ENCODE results near the gene HOXB2. TPM values are rescaled to one million over a fixed set of nuclear protein-coding genes. Genes with fewer than 3 reads are reported as not detected.

The HOXB2 gene
- total RNA-seq, 1 donor: 9.0 TPM

GRCh38 chr17:48578616-48579470 lies 33.9 kb upstream of the HOXB2 start:
- peak; percentile 54 for DNase-seq (ENCODE audit: low read depth)
- TF ChIP-seq CTCF (IDR thresholded peaks at IDR 0.05; ENCODE audit: insufficient read depth, low read length): no peak
- H3K4me3 ChIP-seq (ENCODE audit: low read depth, low read length): peak overlapping the region; percentile 77

GRCh38 chr17:48577946-48578615 lies 33.2 kb upstream of the HOXB2 start, which contains the start of gene HOXB4:
Gene HOXB4, minus strand, starts transcription at chr17:48578350. Its CDS starts 31 bp downstream, at chr17:48578319.
- TF ChIP-seq CTCF (IDR thresholded peaks at IDR 0.05; ENCODE audit: insufficient read depth, low read length): no peak
- H3K4me3 ChIP-seq (ENCODE audit: low read depth, low read length): peak within 1 kb of the TSS; percentile 77
- peak; percentile 85 for DNase-seq (ENCODE audit: low read depth)

GRCh38 chr17:48577330-48577945 lies 32.5 kb upstream of the HOXB2 start:
- no peak for TF ChIP-seq CTCF (IDR thresholded peaks at IDR 0.05; ENCODE audit: insufficient read depth, low read length)
- peak overlapping the region; percentile 77 for H3K4me3 ChIP-seq (ENCODE audit: low read depth, low read length)
- peak; percentile 81 for DNase-seq (ENCODE audit: low read depth)

GRCh38 chr17:48576479-48577309 lies 31.8 kb upstream of the HOXB2 start:
- H3K4me3 ChIP-seq (ENCODE audit: low read depth, low read length): peak overlapping the region; percentile 77
- TF ChIP-seq CTCF (IDR thresholded peaks at IDR 0.05; ENCODE audit: insufficient read depth, low read length): no peak
- peak; percentile 84 for DNase-seq (ENCODE audit: low read depth)

- no peak for TF ChIP-seq CTCF (IDR thresholded peaks at IDR 0.05; ENCODE audit: insufficient read depth, low read length)
- peak overlapping the region; percentile 56 for H3K4me3 ChIP-seq (ENCODE audit: low read depth, low read length)
- peak; percentile 70 for DNase-seq (ENCODE audit: low read depth)
Measured at GRCh38 chr17:48575673-48576478, 31.0 kb upstream of the HOXB2 start.

Measured in fibroblast of the aortic adventitia (primary cell).